ENCODE data around the gene CNDP2. TPM values are rescaled to one million over a fixed set of nuclear protein-coding genes. Genes with fewer than 3 reads are reported as not detected.

The CNDP2 gene
- total and polyA plus RNA-seq, 2 of the 13 experiments (the other 11 are each of a cell fraction or from before 2014, with no cell fraction given), result 64.7 to 80.8 TPM

GRCh38 chr18:74457043-74457724 lies 39.0 kb upstream of the CNDP2 start, which contains the start of gene DIPK1C:
DIPK1C (minus strand) TSS chr18:74457308; CDS start chr18:74457259, 49 bp downstream.
- no peak within 1 kb of the TSS for H3K9ac ChIP-seq (ENCODE audit: insufficient read depth, low read depth, low read length)
- no peaks in the 10 kb centered on the region for H3K79me2 ChIP-seq (ENCODE audit: insufficient read depth, low read length)
- FAIRE-seq, result no peak
- H3K4me1 ChIP-seq (ENCODE audit: insufficient read depth, low read length), result no peaks in the 10 kb centered on the region
- H3K27ac ChIP-seq (ENCODE audit: extremely low read length, insufficient read depth, low read length), result no peak within 1 kb of the TSS
- H2AFZ ChIP-seq (ENCODE audit: low read length), result no peak within 1 kb of the TSS
- H3K4me3 ChIP-seq (replicated peaks in 1 of 3; ENCODE audit: insufficient read depth in 1 of 3, low read depth in 2 of 3, low read length in 3 of 3), result peak within 1 kb of the TSS in 1 of 3 experiments; percentile 16; a peak in 1 of 6 replicates
- no TSS peak for BruUV-seq (replicated peaks)
- H3K9me3 ChIP-seq (ENCODE audit: low read length), result no peaks in the 10 kb centered on the region
- ChIA-PET CTCF (ENCODE audit: low intra/inter-chr PET ratio, low total read pairs) (no interaction called here), POLR2A (no interaction called here)
- intact Hi-C loops (cut with micrococcal nuclease; ENCODE audit: unreplicated experiment), result no loop called here
- WGBS (ENCODE audit: low lambda C conversion rate), result 23% methylated on average over 7 of the region's 76 CpGs
- peaks cover 3 to 58% of the 10 kb centered on the region in 2 experiments; a peak in 4 of 5 replicates for H3K27me3 ChIP-seq (ENCODE audit: control insufficient read depth in 1 of 2, insufficient read depth in 2 of 2, low read length in 2 of 2)
- H4K20me1 ChIP-seq (ENCODE audit: insufficient read depth, low read length), result no peaks in the 10 kb centered on the region
- H3K36me3 ChIP-seq (replicated peaks in 1 of 2; ENCODE audit: control insufficient read depth in 1 of 2, insufficient read depth in 2 of 2, low read length in 2 of 2), result no peaks in the 10 kb centered on the region
- in situ Hi-C loops (cut with HindIII; ENCODE audit: extremely low pct_ligation_motif_present, low pct_unique_long_range_greater_than_20kb), result no loop called here
- no peak for DNase-seq (ENCODE audit: low spot score)
- 0 out of 2 replicates have a peak within 1 kb of the TSS, but pooled peaks have one; percentile 12 for H3K4me2 ChIP-seq (ENCODE audit: low read depth, low read length)
- ATAC-seq, result peak; percentile 30; the same call in 2 of the 3 replicates
- no peak for TF ChIP-seq ZNF574 (CRISPR knock-in tag; IDR thresholded peaks at IDR 0.05)
- no peak for TF ChIP-seq ZNF362 (CRISPR knock-in tag; IDR thresholded peaks at IDR 0.05; ENCODE audit: borderline replicate concordance)
- no peak for TF ChIP-seq ZNF224 (CRISPR knock-in tag; IDR thresholded peaks at IDR 0.05)
- no peak for TF ChIP-seq ZFY (CRISPR knock-in tag; IDR thresholded peaks at IDR 0.05)
- no peak for TF ChIP-seq ZNF569 (CRISPR knock-in tag; IDR thresholded peaks at IDR 0.05; ENCODE audit: borderline replicate concordance)
- no peak for TF ChIP-seq SMAD3 (CRISPR knock-in tag; IDR thresholded peaks at IDR 0.05)
- no peak for TF ChIP-seq HIC2 (CRISPR knock-in tag; IDR thresholded peaks at IDR 0.05; ENCODE audit: low read depth)
- no peak for TF ChIP-seq HNF1B (CRISPR knock-in tag; IDR thresholded peaks at IDR 0.05)
- no peak for TF ChIP-seq FOSL1 (CRISPR knock-in tag; IDR thresholded peaks at IDR 0.05; ENCODE audit: borderline replicate concordance)
- TF ChIP-seq HIVEP1 (CRISPR knock-in tag; IDR thresholded peaks at IDR 0.05), result no peak
- no peak for TF ChIP-seq ZNF234 (CRISPR knock-in tag; conservative IDR thresholded peaks at IDR 0.05)
- TF ChIP-seq ZBTB43 (CRISPR knock-in tag; conservative IDR thresholded peaks at IDR 0.05), result no peak

All from HepG2 (cell line).